Measurements from ENCODE around the gene RPL36. TPM values are rescaled to one million over a fixed set of nuclear protein-coding genes. Genes with fewer than 3 reads are reported as not detected.

RPL36 gene
- total and polyA plus RNA-seq, 2 donors (not counting 3 experiments of a cell fraction or from before 2014, with no cell fraction given), result 1,033 to 1,084 TPM

DNA sequence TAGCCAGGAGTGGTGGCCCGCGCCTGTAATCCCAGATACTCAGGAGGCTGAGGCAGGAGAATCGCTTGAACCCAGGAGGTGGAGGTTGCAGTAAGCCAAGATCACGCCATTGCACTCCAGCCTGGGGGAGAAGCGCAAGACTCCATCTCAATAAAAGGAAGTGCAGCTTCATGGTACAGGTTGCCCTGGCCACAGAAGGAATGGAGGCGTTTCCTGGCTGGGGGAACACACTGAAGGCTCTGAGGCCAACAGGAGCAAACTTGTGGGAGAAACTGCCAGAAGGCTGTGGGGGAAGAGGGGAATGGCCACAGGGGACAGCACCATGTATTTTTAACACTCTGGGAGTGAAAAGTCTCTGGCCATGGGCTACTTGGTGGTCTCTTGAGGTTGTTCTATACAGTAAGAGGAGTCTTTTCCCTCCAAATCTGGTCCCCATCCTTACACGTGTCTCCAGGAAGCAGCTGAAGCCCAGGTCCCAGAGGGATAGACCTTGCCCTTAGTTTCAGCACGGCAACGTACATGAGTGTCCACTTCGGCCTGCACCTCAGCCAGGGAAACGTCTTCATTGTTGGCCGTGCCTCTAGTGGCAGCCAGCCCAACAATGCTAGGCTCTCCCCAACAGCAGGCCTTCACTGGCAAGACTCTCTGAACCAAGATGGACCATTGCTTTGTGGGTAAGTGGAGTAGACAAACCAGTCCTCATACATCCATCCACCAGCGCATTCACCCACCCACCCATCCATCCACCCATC is 17.2 kb upstream of the RPL36 start:
- H3K9ac ChIP-seq (replicated peaks; ENCODE audit: extremely low read depth, insufficient read depth, low read length), result no peak overlapping the region
- FAIRE-seq (no peak), DNase-seq (ENCODE audit: low read depth, low spot score) (no peak)
- H2AFZ ChIP-seq (ENCODE audit: low read depth, low read length), result no peak overlapping the region
- no peaks in the 10 kb centered on the region for H4K20me1 ChIP-seq (replicated peaks; ENCODE audit: control insufficient read depth, extremely low read depth, insufficient read depth, low read length)
- ChIA-PET POLR2A (no interaction called here), CTCF (no interaction called here)
- H3K27ac ChIP-seq (ENCODE audit: insufficient read depth, low read depth, low read length), result no peak overlapping the region
- no peak overlapping the region for H3K4me2 ChIP-seq (ENCODE audit: insufficient read depth, low read length)
- H3K4me3 ChIP-seq (replicated peaks in 1 of 3; ENCODE audit: insufficient read depth in 1 of 3, low read depth in 1 of 3, low read length in 3 of 3), result no peak overlapping the region
- no TSS peak for BruUV-seq (replicated peaks)
- intact Hi-C loops (cut with micrococcal nuclease) (no loop called here), dilution Hi-C loops (cut with MboI; ENCODE audit: extremely low pct_ligation_motif_present, low sequenced_read_pairs) (no loop called here)
- no peaks in the 10 kb centered on the region for H3K4me1 ChIP-seq (ENCODE audit: control insufficient read depth, extremely low read depth, insufficient read depth, low read length)
- H3K27me3 ChIP-seq (ENCODE audit: control insufficient read depth in 2 of 2, insufficient read depth in 2 of 2, low read length in 2 of 2), result no peaks in the 10 kb centered on the region
- H3K9me1 ChIP-seq (replicated peaks; ENCODE audit: control insufficient read depth, extremely low read depth, insufficient read depth, low read length), result no peaks in the 10 kb centered on the region
- H3K36me3 ChIP-seq (ENCODE audit: control insufficient read depth in 2 of 2, extremely low read depth in 1 of 2, insufficient read depth in 2 of 2, low read length in 2 of 2), result peaks cover 2 to 18% of the 10 kb centered on the region in 2 experiments
- H3K9me3 ChIP-seq (replicated peaks; ENCODE audit: control insufficient read depth, insufficient read depth, low read length), result no peaks in the 10 kb centered on the region
- no peak for TF ChIP-seq EZH2 (IDR thresholded peaks at IDR 0.05; ENCODE audit: borderline replicate concordance, low read depth, low read length, severe bottlenecking)
- H3K79me2 ChIP-seq (ENCODE audit: control insufficient read depth, insufficient read depth, low read length), result no peaks in the 10 kb centered on the region

DNA sequence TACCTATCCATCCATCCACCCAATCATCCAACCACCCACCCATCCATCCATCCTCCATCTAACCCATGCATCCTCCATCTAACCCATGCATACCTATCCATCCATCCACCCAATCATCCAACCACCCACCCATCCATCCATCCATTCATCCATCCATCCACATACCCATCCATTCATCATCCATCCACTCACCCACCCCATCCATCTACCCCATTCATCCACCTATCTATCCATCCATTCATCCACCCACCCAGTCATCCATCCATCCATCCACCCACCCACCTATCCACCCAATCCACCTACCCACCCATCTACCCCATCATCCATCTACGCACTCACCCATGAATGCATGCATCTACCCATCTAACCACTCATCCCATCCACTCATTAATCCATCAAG is 16.3 kb upstream of the RPL36 start:
- Histone ChIP-seq H3K36me3 (ENCODE audit: control insufficient read depth in 2 of 2, extremely low read depth in 1 of 2, insufficient read depth in 2 of 2, low read length in 2 of 2) (peaks cover 2 to 20% of the 10 kb centered on the region in 2 experiments), H2AFZ (ENCODE audit: low read depth, low read length) (no peak overlapping the region), H3K27me3 (ENCODE audit: control insufficient read depth in 2 of 2, insufficient read depth in 2 of 2, low read length in 2 of 2) (no peaks in the 10 kb centered on the region), H3K4me3 (replicated peaks in 1 of 3; ENCODE audit: insufficient read depth in 1 of 3, low read depth in 1 of 3, low read length in 3 of 3) (no peak overlapping the region), H3K9me3 (replicated peaks; ENCODE audit: control insufficient read depth, insufficient read depth, low read length) (no peaks in the 10 kb centered on the region), H3K4me2 (ENCODE audit: insufficient read depth, low read length) (no peak overlapping the region), H3K27ac (ENCODE audit: insufficient read depth, low read depth, low read length) (no peak overlapping the region), H3K4me1 (ENCODE audit: control insufficient read depth, extremely low read depth, insufficient read depth, low read length) (no peaks in the 10 kb centered on the region), H3K9ac (replicated peaks; ENCODE audit: extremely low read depth, insufficient read depth, low read length) (no peak overlapping the region), H3K9me1 (replicated peaks; ENCODE audit: control insufficient read depth, extremely low read depth, insufficient read depth, low read length) (no peaks in the 10 kb centered on the region), H4K20me1 (replicated peaks; ENCODE audit: control insufficient read depth, extremely low read depth, insufficient read depth, low read length) (no peaks in the 10 kb centered on the region), H3K79me2 (ENCODE audit: control insufficient read depth, insufficient read depth, low read length) (no peaks in the 10 kb centered on the region)
- POLR2A ChIA-PET, result no interaction called here
- CTCF ChIA-PET, result no interaction called here
- FAIRE-seq (no peak), DNase-seq (ENCODE audit: low read depth, low spot score) (no peak)
- intact Hi-C loops (cut with micrococcal nuclease) (no loop called here), dilution Hi-C loops (cut with MboI; ENCODE audit: extremely low pct_ligation_motif_present, low sequenced_read_pairs) (no loop called here)
- no TSS peak for BruUV-seq (replicated peaks)
- TF ChIP-seq GATA2 (IDR thresholded peaks at IDR 0.05; ENCODE audit: insufficient read depth, insufficient read length, low read depth, low read length), result no peak
- TF ChIP-seq JUN (IDR thresholded peaks at IDR 0.05; ENCODE audit: borderline replicate concordance, insufficient read depth, insufficient read length, low read depth), result no peak
- TF ChIP-seq POLR2A (IDR thresholded peaks at IDR 0.05; ENCODE audit: low read depth, low read length), result no peak
- TF ChIP-seq, protein P1, sequence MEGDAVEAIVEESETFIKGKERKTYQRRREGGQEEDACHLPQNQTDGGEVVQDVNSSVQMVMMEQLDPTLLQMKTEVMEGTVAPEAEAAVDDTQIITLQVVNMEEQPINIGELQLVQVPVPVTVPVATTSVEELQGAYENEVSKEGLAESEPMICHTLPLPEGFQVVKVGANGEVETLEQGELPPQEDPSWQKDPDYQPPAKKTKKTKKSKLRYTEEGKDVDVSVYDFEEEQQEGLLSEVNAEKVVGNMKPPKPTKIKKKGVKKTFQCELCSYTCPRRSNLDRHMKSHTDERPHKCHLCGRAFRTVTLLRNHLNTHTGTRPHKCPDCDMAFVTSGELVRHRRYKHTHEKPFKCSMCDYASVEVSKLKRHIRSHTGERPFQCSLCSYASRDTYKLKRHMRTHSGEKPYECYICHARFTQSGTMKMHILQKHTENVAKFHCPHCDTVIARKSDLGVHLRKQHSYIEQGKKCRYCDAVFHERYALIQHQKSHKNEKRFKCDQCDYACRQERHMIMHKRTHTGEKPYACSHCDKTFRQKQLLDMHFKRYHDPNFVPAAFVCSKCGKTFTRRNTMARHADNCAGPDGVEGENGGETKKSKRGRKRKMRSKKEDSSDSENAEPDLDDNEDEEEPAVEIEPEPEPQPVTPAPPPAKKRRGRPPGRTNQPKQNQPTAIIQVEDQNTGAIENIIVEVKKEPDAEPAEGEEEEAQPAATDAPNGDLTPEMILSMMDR (IDR thresholded peaks at IDR 0.05; ENCODE audit: extremely low read depth in 1 of 2, insufficient read depth in 1 of 2, low read depth in 1 of 2, low read length in 2 of 2), result no peak
- TF ChIP-seq FOS (IDR thresholded peaks at IDR 0.05; ENCODE audit: borderline replicate concordance, insufficient read depth, low read length), result no peak
- TF ChIP-seq, protein P2, sequence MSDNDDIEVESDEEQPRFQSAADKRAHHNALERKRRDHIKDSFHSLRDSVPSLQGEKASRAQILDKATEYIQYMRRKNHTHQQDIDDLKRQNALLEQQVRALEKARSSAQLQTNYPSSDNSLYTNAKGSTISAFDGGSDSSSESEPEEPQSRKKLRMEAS (IDR thresholded peaks at IDR 0.05; ENCODE audit: insufficient read depth, insufficient read length), result no peak
- TF ChIP-seq MYC (IDR thresholded peaks at IDR 0.05; ENCODE audit: low read depth, low read length), result no peak
- no peak for TF ChIP-seq EZH2 (IDR thresholded peaks at IDR 0.05; ENCODE audit: borderline replicate concordance, low read depth, low read length, severe bottlenecking)
- no peak for TF ChIP-seq POLR2AphosphoS5 (IDR thresholded peaks at IDR 0.05; ENCODE audit: insufficient read depth, low read depth, low read length)
